ENCODE results near the gene B3GNT3.

Gene B3GNT3

DNA sequence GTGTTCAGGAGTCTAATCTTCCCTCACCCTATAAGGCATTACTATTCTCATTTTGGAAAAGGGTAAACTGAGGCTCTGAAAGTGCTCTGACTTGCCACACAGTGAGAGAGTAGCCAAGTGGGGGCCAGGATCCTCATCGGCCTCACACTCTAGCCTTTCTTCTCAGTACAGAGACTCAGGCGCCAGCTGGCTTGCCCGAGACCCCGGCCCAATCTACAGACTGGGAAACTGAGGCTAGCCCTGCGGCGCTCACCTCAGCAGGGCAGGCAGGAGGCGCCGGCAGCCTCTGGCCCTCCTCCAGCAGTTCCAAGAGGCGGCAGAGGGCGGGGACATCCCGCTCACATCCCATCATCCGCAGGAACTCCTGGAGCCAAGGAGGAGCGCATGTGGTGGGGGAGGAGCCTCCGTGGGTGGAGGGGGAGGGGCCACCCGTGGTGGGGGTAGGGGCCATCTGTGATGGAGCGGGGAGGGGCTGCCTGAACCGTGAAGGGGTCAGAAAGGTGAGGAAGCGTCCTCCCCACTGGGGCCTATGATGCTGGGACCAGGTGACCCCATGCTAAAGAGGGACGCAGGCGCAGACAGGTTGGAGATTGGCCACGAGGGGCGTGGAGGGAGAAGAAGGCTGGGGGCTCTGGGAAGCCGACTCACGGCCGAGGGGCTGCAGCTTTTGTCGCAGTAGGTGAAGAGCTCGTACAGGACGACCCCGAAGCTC lies 35.1 kb downstream of the B3GNT3 start:
- TF ChIP-seq, protein P1, sequence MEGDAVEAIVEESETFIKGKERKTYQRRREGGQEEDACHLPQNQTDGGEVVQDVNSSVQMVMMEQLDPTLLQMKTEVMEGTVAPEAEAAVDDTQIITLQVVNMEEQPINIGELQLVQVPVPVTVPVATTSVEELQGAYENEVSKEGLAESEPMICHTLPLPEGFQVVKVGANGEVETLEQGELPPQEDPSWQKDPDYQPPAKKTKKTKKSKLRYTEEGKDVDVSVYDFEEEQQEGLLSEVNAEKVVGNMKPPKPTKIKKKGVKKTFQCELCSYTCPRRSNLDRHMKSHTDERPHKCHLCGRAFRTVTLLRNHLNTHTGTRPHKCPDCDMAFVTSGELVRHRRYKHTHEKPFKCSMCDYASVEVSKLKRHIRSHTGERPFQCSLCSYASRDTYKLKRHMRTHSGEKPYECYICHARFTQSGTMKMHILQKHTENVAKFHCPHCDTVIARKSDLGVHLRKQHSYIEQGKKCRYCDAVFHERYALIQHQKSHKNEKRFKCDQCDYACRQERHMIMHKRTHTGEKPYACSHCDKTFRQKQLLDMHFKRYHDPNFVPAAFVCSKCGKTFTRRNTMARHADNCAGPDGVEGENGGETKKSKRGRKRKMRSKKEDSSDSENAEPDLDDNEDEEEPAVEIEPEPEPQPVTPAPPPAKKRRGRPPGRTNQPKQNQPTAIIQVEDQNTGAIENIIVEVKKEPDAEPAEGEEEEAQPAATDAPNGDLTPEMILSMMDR (IDR thresholded peaks at IDR 0.05): no peak

DNA sequence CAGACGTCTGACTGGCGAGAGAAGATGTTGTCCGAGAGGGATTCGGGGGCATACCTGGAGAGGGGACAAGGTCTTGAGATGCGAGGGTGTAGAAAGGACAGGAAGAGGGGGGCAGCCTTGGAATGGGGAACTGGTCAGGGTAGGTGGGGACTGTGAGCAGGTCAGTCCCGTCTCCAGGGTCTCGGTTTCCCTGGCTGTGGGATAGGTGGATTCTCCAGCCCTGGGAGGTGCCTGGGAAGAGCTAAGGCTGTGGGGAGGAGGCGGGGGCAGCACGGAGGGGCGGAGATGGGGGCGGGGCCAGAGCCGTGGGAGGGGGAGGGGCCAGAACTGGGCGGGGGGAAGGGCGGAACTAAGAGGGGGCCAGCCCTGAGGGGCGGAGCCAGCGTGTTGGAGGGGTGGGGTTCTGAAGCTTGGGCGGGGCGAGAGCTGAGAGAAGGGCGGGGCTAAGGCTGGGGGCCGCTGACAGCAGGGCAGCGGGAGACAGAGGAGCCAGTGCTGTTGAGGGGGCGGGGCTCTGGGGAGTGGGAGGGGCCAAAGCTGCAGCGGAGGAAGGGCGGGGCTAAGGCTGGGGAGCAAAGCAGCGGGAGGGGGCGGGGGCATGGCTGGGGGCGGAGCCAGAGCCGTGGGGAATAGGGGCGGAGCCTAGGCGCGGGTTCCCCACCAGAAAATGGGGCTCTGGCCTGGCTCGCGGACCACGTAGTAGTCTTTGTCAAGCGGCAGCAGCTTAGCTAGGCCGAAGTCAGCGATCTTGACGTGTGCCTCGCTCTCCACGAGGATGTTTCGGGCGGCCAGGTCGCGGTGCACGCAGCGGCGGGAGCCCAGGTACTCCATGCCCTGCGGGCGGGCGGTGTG lies 35.9 kb downstream of the B3GNT3 start:
- TF ChIP-seq, protein P1 (IDR thresholded peaks at IDR 0.05): no peak

DNA sequence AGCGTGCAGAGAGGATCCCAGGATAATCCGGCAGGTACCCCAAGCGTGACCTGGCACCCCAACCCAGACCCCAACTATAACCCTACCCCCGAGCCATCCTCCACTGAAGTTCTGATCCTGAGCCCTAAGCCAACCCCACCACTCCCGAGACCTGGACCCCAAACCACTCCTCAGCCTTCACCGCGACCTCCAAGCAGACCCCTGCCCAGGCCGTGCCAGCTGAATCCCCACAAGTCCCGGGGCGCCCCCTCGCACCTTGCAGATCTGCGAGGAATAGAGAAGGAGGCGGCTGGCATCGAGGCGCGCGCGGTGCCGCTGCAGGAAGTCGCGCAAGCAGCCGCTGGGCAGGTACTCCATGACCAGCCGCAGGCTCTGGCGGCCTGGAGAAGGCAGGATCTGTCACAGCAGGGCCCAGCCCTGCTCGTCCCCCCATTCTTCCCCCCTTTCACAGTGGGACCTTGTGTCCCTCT lies 36.5 kb downstream of the B3GNT3 start:
- TF ChIP-seq, protein P1 (IDR thresholded peaks at IDR 0.05): no peak

DNA sequence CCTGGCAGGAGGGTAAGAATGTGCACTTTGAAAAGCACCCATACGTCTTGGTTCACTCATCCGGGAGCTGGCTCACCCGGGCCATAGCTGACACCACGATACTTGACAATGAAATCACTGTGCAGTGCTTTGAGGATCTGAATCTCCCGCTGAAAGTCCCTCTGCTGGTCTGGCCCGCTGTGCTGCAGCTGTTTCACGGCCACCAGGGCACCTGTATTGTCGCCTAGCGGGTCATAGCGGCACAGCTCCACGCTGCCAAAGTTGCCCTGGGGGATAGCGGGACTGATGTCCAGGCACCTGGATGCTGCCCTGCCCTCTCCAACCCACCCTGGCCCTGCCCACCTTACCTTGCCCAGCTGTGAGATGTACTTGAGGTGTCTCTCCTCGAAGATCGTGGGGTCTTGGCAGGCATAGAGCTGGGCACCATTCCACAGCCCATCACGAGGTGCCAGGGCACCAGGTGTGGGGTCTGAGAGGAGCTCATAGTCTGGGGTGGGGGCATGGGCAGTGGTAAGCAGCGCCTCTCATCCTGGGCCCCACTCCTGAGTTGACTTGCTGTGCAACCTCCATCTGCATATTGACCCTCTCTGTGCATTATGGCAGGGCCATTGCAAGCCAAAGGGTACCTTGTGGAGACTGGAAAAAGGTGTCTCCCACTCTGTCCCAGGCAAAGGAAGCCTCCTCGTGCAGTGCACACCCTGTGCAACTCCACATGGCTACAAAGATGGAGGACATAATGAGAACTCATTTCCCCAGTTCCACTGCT lies 37.7 kb downstream of the B3GNT3 start:
- TF ChIP-seq, protein P1 (IDR thresholded peaks at IDR 0.05): no peak

DNA sequence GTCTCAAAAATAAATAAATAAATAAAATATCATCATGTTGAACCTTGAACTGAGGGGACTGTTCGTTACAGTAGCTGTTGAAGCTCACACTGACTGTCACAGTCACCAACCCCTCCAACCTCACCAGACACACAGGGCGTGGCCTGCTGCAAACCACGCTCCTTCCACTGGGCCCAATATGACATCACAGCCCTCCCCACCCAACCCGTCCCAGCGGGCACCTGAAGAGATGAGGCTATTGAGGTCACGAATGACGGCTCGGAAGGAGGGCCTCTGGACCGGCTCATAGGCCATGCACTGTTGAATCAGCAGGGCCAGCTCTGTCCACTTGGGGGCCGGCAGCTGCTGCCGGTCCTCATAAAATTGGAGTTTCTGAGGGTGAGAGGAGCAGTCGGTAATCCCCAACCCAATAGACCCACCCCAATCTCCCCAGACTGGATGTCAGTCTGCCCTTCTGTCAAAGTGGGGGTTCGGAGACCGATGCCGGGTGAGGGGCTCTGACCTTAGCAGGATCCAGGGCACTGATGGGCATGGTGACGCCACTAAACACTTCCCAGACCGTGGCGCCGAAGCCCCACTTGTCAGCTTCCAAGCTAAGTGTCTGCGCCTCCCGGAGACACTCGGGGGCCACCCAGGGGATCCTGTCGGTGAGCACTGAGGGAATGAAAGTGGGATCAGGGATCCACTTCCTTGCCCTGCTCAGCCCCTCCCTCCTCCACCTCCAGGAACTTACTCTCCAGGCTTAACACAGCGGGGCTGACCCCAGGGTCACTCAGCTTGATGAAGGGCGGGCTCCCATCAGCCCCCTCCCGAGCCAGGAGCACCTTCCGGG lies 39.6 kb downstream of the B3GNT3 start:
- TF ChIP-seq, protein P1 (IDR thresholded peaks at IDR 0.05): no peak

DNA sequence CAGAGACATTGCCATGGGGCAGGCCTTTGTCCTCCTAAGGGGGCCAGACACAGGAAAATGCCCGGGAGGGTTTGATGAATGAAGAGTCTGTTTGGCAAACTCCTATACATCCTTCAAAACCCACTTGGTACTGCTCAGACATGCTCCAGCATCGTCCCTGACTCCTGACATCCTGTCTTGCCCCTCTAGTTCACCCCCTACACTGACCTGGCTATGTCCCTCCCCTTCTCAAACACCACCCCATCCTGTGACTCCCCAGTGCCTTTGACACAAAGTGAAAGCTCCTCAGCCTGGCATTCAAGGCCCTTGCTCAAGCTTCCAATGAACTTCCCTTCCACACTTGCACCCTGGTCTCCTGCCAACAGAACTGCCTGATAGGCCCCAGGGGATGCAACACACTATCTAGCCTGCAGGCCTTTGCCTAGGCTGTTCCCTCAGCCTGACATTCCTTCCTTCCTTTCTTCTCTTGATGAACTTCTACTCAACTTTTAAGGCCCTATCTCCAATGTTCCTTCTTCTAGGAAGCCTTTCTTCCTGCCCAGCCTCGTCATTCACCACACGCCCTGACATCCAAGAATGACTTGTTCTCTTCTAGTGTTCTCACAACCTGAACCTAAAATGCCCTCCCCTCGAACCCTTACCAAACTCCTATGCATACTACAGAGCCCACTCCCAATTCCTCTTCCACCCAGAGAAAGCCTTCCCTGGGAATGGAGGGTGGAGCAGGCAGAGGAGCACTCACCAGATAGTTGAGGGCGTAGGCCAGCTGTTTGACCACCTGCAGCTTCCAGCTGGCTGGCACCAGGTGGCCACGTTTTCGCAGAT lies 40.5 kb downstream of the B3GNT3 start:
- TF ChIP-seq, protein P1 (IDR thresholded peaks at IDR 0.05): no peak

All from LNCAP (cell line).